ENCODE results near the gene SYTL4. TPM values are rescaled to one million over a fixed set of nuclear protein-coding genes. Genes with fewer than 3 reads are reported as not detected.

The SYTL4 gene
- total and polyA plus RNA-seq, 4 donors = 5.2 to 26.2 (median 10.2) TPM

DNA sequence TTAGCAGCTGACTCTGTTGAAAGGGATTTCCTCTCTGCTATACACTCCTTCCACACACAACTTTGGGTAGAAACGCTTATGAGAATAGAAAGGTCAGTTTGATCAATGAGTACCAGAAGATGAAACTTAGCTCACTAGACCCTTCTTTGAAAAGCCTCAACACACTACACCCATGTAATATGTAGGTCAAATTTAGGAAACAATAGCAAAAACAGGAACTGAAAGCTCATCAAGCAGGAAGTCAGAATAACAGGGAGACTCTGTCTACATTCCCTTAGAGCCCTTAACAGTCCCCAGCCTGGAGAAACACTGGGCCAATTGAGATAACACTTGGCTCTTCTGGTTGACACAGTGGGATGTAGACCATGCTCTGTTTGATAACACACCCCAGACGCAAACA is 57.2 kb downstream of the SYTL4 start:
- TF ChIP-seq TAF1 (conservative IDR thresholded peaks at IDR 0.05) (no peak), GABPA (IDR thresholded peaks at IDR 0.05 in 1 of 2, conservative IDR thresholded peaks at IDR 0.05 in 1 of 2) (no peak), JUND (IDR thresholded peaks at IDR 0.05) (no peak), HNF4G (IDR thresholded peaks at IDR 0.05) (no peak), NR2F2 (IDR thresholded peaks at IDR 0.05) (no peak), HNF4A (conservative IDR thresholded peaks at IDR 0.05) (no peak), RAD21 (IDR thresholded peaks at IDR 0.05) (no peak), FOXA1 (IDR thresholded peaks at IDR 0.05) (no peak), EGR1 (IDR thresholded peaks at IDR 0.05; ENCODE audit: low read depth in 2 of 2) (no peak), YY1 (IDR thresholded peaks at IDR 0.05) (no peak), RXRA (IDR thresholded peaks at IDR 0.05) (no peak), FOXA2 (IDR thresholded peaks at IDR 0.05) (no peak)
- TF ChIP-seq, protein P1, sequence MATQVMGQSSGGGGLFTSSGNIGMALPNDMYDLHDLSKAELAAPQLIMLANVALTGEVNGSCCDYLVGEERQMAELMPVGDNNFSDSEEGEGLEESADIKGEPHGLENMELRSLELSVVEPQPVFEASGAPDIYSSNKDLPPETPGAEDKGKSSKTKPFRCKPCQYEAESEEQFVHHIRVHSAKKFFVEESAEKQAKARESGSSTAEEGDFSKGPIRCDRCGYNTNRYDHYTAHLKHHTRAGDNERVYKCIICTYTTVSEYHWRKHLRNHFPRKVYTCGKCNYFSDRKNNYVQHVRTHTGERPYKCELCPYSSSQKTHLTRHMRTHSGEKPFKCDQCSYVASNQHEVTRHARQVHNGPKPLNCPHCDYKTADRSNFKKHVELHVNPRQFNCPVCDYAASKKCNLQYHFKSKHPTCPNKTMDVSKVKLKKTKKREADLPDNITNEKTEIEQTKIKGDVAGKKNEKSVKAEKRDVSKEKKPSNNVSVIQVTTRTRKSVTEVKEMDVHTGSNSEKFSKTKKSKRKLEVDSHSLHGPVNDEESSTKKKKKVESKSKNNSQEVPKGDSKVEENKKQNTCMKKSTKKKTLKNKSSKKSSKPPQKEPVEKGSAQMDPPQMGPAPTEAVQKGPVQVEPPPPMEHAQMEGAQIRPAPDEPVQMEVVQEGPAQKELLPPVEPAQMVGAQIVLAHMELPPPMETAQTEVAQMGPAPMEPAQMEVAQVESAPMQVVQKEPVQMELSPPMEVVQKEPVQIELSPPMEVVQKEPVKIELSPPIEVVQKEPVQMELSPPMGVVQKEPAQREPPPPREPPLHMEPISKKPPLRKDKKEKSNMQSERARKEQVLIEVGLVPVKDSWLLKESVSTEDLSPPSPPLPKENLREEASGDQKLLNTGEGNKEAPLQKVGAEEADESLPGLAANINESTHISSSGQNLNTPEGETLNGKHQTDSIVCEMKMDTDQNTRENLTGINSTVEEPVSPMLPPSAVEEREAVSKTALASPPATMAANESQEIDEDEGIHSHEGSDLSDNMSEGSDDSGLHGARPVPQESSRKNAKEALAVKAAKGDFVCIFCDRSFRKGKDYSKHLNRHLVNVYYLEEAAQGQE (IDR thresholded peaks at IDR 0.05) = no peak
- TF ChIP-seq, protein P2, sequence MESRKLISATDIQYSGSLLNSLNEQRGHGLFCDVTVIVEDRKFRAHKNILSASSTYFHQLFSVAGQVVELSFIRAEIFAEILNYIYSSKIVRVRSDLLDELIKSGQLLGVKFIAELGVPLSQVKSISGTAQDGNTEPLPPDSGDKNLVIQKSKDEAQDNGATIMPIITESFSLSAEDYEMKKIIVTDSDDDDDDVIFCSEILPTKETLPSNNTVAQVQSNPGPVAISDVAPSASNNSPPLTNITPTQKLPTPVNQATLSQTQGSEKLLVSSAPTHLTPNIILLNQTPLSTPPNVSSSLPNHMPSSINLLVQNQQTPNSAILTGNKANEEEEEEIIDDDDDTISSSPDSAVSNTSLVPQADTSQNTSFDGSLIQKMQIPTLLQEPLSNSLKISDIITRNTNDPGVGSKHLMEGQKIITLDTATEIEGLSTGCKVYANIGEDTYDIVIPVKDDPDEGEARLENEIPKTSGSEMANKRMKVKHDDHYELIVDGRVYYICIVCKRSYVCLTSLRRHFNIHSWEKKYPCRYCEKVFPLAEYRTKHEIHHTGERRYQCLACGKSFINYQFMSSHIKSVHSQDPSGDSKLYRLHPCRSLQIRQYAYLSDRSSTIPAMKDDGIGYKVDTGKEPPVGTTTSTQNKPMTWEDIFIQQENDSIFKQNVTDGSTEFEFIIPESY (IDR thresholded peaks at IDR 0.05) = no peak
- TF ChIP-seq, protein P3, sequence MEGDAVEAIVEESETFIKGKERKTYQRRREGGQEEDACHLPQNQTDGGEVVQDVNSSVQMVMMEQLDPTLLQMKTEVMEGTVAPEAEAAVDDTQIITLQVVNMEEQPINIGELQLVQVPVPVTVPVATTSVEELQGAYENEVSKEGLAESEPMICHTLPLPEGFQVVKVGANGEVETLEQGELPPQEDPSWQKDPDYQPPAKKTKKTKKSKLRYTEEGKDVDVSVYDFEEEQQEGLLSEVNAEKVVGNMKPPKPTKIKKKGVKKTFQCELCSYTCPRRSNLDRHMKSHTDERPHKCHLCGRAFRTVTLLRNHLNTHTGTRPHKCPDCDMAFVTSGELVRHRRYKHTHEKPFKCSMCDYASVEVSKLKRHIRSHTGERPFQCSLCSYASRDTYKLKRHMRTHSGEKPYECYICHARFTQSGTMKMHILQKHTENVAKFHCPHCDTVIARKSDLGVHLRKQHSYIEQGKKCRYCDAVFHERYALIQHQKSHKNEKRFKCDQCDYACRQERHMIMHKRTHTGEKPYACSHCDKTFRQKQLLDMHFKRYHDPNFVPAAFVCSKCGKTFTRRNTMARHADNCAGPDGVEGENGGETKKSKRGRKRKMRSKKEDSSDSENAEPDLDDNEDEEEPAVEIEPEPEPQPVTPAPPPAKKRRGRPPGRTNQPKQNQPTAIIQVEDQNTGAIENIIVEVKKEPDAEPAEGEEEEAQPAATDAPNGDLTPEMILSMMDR (IDR thresholded peaks at IDR 0.05; ENCODE audit: low read depth, low read length, missing input control) = no peak
- TF ChIP-seq, protein P4, sequence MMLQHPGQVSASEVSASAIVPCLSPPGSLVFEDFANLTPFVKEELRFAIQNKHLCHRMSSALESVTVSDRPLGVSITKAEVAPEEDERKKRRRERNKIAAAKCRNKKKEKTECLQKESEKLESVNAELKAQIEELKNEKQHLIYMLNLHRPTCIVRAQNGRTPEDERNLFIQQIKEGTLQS (IDR thresholded peaks at IDR 0.05) = no peak
- TF ChIP-seq, protein P5, sequence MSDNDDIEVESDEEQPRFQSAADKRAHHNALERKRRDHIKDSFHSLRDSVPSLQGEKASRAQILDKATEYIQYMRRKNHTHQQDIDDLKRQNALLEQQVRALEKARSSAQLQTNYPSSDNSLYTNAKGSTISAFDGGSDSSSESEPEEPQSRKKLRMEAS (IDR thresholded peaks at IDR 0.05) = no peak
- no peak for DNase-seq (ENCODE audit: low spot score)
- no peak overlapping the region for H3K27ac ChIP-seq (ENCODE audit: low read depth in 1 of 2, low read length in 2 of 2)
- no peaks in the 10 kb centered on the region for H3K4me1 ChIP-seq (ENCODE audit: control insufficient read depth in 4 of 4, insufficient read depth in 4 of 4, low read length in 3 of 4)
- H3K9ac ChIP-seq (ENCODE audit: low read depth in 1 of 2, low read length in 2 of 2) = no peak overlapping the region
- H3K27me3 ChIP-seq (ENCODE audit: control insufficient read depth in 4 of 4, insufficient read depth in 4 of 4, low read length in 3 of 4) = peaks cover 0 to 2% (median 0%) of the 10 kb centered on the region in 4 donors
- 63% methylated on average over 2 of the region's 2 CpGs for WGBS
- no peaks in the 10 kb centered on the region for H3K9me3 ChIP-seq (ENCODE audit: control insufficient read depth in 4 of 4, low read length in 3 of 4)
- no peak overlapping the region for H3K4me3 ChIP-seq (ENCODE audit: low read depth in 1 of 3, low read length in 3 of 3)
- H3K36me3 ChIP-seq (ENCODE audit: control insufficient read depth in 4 of 4, insufficient read depth in 3 of 4, low read depth in 1 of 4, low read length in 3 of 4) = peaks cover 0 to 3% (median 2%) of the 10 kb centered on the region in 4 donors
